Measurements from ENCODE around the gene NR3C2.

NR3C2 gene

GRCh38 chr4:148452970-148453369 is 10.8 kb upstream of the NR3C2 start:
- no peak for DNase-seq (ENCODE audit: low read depth)
- no peak overlapping the region for H3K4me3 ChIP-seq (ENCODE audit: low read depth, low read length)
- TF ChIP-seq CTCF (IDR thresholded peaks at IDR 0.05; ENCODE audit: insufficient read depth, low read depth, low read length, missing control alignments) = no peak

DNA sequence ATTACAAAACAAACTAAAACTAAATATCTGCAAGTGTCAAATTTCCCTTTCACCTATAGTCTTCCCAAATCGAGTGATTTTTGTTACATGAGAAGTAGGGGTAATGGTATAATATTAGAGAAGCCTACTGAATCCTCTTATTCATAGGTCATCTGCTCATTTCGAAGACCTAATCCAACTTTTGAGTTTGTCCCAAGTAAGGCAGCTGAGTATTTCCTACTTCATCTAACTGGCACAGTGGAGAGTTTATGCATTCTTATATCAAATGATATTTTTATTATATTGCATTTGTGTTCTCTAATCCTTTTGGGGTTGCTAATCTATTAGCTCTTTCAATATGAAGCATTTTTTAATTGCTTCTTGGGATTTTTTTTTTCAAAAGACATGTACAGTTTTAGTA is 7.7 kb upstream of the NR3C2 start:
- H3K4me3 ChIP-seq (ENCODE audit: low read depth, low read length) = no peak overlapping the region
- DNase-seq (ENCODE audit: low read depth) = no peak
- TF ChIP-seq CTCF (IDR thresholded peaks at IDR 0.05; ENCODE audit: insufficient read depth, low read depth, low read length, missing control alignments) = no peak

DNA sequence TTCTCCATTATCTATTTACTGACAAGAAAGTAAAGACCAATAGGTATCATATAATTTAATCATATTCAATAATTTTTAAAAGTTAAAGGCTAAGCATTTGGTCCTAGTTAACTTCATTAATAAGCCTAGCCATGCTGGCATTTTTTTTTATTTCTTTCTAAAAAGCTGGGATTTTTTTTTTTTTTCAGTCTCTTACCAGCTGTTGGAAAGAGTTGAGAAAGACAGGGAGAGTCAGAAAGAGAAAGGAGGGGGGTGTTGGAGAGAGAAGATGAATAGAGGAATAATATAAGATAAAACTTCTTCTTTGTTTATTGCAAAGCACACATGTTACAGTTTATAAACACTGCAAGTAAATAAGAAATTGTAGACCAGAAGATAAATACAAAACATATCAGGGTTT is 5.9 kb upstream of the NR3C2 start:
- TF ChIP-seq CTCF (IDR thresholded peaks at IDR 0.05; ENCODE audit: insufficient read depth, low read depth, low read length, missing control alignments) = no peak
- H3K4me3 ChIP-seq (ENCODE audit: low read depth, low read length) = no peak overlapping the region
- no peak for DNase-seq (ENCODE audit: low read depth)

DNA sequence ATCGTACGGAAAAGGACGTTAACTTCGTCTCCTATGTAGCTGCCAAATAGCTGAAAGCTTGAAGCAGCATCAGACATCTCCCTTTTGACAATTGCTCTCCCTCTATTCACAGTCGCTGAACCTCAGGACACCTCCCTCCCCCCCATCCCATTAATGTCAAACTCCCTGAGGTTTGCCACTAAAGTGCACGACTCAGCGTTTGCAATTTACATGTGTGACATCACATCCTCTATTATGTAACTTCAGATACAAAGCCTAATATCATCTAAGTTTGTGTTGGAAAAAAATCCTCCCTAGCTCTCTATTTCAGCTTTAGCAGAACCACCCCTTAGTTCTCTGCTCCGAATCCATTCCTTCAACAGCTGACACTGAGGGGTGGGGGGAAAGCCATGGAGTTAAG is 5.5 kb upstream of the NR3C2 start:
- no peak overlapping the region for H3K4me3 ChIP-seq (ENCODE audit: low read depth, low read length)
- DNase-seq (ENCODE audit: low read depth) = no peak
- TF ChIP-seq CTCF (IDR thresholded peaks at IDR 0.05; ENCODE audit: insufficient read depth, low read depth, low read length, missing control alignments) = no peak

- no peak for DNase-seq (ENCODE audit: low read depth)
- no peak for TF ChIP-seq CTCF (IDR thresholded peaks at IDR 0.05; ENCODE audit: insufficient read depth, low read depth, low read length, missing control alignments)
Measured at GRCh38 chr4:148445860-148446330, 3.7 kb upstream of the NR3C2 start.

DNA sequence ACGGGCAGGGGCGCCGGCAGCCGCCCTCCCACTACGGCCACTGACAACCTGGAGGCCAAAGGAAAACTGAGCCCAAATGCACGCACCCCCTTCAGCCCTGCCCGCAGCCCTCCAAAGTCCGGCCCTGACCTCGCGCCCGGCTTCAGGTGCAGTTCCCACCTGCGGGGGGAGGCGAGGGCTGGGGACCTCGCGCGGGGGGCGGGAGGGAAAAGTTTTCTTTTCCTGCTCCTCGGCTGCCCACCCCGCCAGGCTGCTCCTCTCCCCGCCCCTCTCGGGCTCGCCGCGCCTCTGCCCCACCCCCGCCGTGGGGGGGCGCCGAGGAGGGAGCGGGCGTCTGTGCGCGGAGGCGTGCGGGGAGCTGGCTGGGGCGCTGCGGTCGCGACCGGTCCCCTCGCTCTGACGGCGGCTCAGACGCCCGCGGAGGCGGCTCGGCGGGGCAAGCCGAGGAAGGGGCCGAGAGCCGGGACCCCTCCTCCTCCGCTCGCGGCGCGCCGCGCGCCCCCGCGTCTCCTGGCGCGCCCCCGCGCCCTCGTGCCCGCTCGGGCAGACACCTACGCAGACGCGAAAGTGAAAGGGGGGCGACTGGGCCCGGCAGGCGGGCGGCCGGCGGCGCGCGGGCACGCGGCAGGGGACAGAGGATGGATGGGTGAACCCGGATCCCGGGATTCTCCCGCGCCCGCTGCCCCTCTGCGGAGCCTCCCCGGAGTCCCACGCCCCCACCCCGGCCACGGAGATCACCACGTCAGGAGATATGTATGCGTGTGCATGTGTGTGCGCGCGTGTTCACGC is 3.1 kb upstream of the NR3C2 start:
- H3K4me3 ChIP-seq (ENCODE audit: low read depth, low read length) = peak overlapping the region; percentile 68
- peak; percentile 45 for DNase-seq (ENCODE audit: low read depth)
- TF ChIP-seq CTCF (IDR thresholded peaks at IDR 0.05; ENCODE audit: insufficient read depth, low read depth, low read length, missing control alignments) = no peak

More at GRCh38 chr4:148445860-148446330, 3.7 kb upstream of the NR3C2 start:
- H3K4me3 ChIP-seq (ENCODE audit: low read depth, low read length) = peak overlapping the region; percentile 68
